Epidermal melanocyte (primary cell): ENCODE data around the gene TMEM11.
"Not testable (repeated sequence)": the region's sequence is repeated elsewhere in the genome, so short reads cannot be mapped to it uniquely, and the experiment has no call there.

Experiments used
- DNase-seq: peaks from one replicate; pipeline ENCODE4 v3.0.0; 2011; ENCODE audit warnings: low spot score; ENCODE audit not compliant: insufficient read length

Gene TMEM11

GRCh38 chr17:21212826-21213637 is 929 bp downstream of the TMEM11 start:
- no peak for DNase-seq

DNA sequence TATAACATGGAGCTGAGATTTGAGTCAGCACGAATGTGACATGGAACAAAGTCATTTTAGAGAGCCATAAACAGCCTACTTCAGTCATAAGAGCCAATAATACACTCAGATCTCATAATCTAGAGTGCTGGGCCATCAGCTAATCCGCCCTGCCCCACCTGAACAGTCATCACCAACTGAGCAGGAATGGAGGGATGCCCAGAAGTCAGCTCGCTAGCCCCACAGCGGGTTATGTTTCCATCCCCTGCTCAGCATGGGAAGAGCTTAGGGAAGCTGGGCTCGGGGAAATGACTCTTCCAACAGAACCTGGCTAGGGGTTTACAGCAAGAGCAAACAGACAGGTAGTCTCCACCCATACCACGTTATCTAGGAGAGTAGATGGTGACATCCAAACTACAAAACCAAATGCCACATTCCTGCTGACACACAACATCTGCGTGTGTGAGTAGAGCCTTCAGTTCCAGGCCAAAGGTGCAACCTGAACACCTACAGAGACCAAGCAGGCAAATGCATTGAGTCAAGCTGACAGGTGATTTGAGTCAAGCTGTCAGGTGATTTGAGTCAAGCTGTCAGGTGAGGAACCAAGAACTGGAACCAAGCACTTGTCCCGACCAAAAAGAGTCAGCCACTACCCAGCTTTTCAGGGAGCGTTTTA is 2.0 kb downstream of the TMEM11 start:
- DNase-seq = no peak

GRCh38 chr17:21210411-21211076 is 3.4 kb downstream of the TMEM11 start:
- DNase-seq = no peak

GRCh38 chr17:21209511-21210175 is 4.3 kb downstream of the TMEM11 start:
- no peak for DNase-seq

DNA sequence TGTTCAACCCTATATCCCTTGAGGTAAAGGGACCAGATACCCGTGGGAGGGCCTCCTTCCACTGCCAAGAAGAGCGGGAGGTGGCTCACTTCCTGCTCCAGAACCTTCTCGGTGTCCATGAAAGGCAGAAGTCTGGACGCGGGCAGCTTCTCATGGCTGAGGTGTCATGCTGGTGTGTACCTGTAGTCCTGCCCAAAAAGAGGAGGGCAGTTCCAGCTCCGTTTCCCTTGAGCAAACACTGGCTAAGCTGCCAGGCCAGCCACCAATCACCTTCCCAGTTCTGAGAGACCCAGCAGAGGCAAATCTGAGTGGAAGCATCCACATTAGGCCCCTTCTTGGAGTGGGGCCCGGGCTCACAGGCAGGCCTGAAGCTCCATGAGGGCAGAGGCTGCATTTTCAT is 5.6 kb downstream of the TMEM11 start:
- DNase-seq = no peak

DNA sequence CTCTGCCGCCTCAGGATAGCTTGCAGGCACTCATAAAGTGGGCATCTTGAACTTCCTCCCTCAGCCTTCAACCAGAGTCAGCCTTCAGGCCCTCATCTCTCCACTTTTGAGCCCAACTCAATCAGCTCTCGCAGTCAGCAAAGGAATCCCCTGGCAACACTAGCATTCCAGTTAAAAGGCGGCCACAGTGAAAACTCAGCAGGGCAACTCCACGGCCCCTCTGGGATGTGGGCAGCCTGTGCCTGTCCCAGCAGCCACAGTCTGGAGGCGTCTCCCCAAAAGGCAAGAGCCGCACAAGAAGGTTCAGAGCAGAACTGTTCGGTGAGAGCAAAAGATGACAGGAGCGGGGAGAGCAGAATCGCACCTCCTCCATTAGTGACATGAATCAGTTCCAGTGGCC is 9.0 kb downstream of the TMEM11 start:
- DNase-seq = no peak

GRCh38 chr17:21202512-21202911 is 11.4 kb downstream of the TMEM11 start:
- DNase-seq = no peak

- no peak for DNase-seq
Measured at GRCh38 chr17:21201874-21202273, 12.1 kb downstream of the TMEM11 start.

GRCh38 chr17:21201298-21201595 is 12.7 kb downstream of the TMEM11 start:
- peak; percentile 61 for DNase-seq

DNA sequence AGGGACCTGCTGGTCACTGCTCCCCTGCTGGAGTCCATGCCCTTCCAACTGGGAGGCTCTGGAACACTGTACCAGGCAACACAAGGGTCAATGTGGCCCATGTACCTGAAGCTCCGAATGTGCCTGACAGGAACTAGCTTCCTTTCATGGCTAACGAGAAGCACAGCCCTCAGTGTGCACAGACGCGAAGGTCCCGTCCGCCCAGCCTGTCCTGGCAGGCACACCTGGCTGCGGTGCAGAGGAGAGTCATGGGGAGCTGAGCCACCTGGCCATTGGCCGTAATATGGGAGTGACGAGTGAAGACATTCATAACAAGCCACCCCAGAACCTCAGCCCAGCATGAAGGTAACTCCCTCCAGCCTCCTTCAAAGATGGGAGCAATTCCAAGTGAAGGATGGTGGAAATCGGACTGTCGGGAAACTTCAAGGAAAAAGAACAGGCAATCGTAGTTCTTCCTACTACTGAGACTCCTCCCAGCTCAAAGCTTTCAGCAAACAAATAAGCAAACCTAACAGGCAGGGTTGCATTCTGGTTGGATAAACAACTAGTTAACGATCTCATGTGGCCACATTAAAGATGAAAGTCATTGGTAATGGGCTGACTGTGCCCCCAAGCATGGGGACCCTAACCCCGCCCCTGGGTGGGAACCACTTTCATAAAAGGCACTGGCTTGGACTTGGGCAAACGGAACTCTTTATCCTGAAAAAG is 13.2 kb downstream of the TMEM11 start:
- no peak for DNase-seq

DNA sequence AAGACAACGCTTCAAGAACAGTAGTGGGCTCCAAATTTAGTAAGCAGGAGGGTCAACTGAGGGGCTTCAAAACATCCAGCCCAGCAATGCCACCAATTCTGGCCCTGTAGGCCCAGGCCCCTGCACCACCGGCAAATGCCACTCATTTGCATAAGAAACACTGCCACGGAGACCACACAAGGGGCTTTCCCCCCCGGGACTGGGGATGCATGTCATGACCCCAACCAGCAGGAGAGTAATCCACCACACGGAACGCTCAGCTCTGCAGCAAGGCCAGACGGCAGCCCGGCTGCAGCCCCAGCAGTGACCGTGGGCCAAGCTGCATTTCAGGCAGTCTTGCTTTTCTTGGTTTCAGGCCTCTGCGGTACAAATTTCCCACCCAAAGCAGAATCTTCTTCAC is 14.1 kb downstream of the TMEM11 start:
- DNase-seq = no peak

DNA sequence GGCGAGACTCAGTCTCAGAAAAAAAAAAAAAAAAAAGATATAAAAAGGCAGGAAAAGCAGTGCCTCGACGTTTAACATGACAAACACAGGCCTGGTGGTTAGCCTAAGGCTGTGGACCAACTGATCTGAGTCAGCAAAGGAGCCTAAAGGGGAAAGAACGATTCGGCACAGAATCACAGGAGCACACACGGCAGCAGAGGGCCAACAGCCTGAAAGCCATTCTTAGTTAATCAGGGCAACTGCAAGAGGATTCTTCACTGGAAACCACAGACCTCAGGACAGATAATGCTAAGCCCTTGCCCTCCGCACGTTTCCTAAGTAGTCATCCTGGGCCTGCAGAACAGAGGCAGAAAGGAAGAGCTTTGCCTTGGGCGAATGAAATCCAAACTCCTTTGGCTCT is 14.7 kb downstream of the TMEM11 start:
- DNase-seq = peak; percentile 60

- DNase-seq = no peak
Measured at GRCh38 chr17:21198411-21198810, 15.6 kb downstream of the TMEM11 start.

- DNase-seq = no peak
Measured at GRCh38 chr17:21196126-21196525, 17.8 kb downstream of the TMEM11 start.

GRCh38 chr17:21194703-21195102 is 19.3 kb downstream of the TMEM11 start:
- DNase-seq = peak; percentile 49

DNA sequence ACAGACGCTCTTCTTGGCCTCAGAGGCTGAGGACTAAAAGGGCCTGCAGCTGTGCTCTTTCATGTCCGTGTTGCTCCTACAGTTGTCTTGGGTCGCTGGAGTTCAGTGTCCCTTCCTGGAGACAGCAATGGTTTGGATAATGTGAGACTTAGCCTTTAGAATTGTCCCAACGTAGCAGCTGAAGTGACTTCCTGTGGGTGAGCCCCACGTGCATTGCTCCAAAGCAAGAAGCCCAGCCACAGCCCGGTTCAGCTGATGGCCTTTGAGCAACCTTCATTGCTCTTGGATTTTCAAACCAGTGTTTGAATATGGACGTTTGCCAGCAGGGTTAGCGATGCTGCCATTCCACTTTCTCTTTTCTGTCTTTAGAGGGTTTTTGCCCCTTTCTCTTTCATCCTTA is 19.7 kb downstream of the TMEM11 start:
- DNase-seq = no peak

GRCh38 chr17:21193031-21193430 is 20.9 kb downstream of the TMEM11 start:
- no peak for DNase-seq

DNA sequence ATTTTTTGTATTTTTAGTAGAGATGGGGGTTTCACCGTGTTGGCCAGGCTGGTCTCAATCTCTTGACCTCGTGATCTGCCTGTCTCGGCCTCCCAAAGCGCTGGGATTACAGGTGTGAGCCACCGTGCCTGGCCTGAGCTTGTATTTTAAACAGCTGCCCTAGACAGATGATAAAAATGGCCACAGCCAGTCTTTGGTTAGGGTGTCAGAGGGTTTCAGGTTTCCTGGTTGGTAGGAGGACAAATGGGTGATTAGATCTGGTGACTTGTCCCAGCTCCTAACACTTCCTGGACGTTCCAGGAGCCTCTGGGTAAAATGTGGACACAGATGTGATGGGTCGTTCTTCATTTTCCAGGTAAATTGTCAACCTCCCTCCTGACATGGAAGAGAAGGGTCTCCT is 21.5 kb downstream of the TMEM11 start:
- not testable (repeated sequence) for DNase-seq

- no peak for DNase-seq
Measured at GRCh38 chr17:21191698-21192097, 22.3 kb downstream of the TMEM11 start.

DNA sequence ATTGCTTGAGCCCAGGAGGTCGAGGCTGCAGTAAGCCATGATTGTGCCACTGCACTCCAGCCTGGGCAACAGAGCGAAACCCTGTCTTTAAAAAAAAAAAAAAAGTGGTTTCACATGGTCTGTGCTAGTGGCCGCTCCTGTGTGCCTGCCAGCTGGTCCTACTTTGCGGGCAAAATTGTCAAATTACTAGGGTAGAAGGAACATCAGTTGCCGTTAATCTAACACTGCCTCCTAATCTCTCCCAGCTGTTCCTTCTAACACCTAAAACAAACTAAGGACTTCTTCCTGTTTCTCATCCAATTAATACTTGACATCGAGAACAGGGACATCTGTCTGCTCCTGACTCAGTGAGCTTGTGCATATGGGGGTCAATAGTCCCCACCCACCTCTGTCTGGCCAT is 23.9 kb downstream of the TMEM11 start:
- DNase-seq = no peak

GRCh38 chr17:21189361-21189760 is 24.6 kb downstream of the TMEM11 start:
- DNase-seq = no peak
